HCT116 (cell line): ENCODE results near the gene FRAS1. TPM values are rescaled to one million over a fixed set of nuclear protein-coding genes. Genes with fewer than 3 reads are reported as not detected.
"Not testable (repeated sequence)": the region's sequence is repeated elsewhere in the genome, so short reads cannot be mapped to it uniquely, and the experiment has no call there.

Experiments
- ATAC-seq: fragments of 200-7000 bp; cut with Tn5 transposase; 2 replicates; pipeline ENCODE4 v1.9.1; 2020; ENCODE audit warnings: mild to moderate bottlenecking, moderate library complexity
- BruUV-seq: library from RNA; stranded (reverse); fragments of 400-500 nt; replicated peaks from 2 replicates; lab custom pipeline; 2021; lab: Mats Ljungman, UMichigan
- CTCF ChIA-PET: fragments of 300-600 bp; sonication (Branson Sonifier 250); formaldehyde crosslinking; loops from one replicate; lab custom pipeline; 2021; ENCODE audit warnings: antibody characterized with exemption; lab: Charles Lee
- POLR2A ChIA-PET: fragments of 300-600, 350-600 bp; sonication (Branson Sonifier 250); formaldehyde crosslinking; loops from one replicate; lab custom pipeline; 2021; ENCODE audit warnings: antibody characterized with exemption; lab: Charles Lee
- RAD21 ChIA-PET, 2 experiments: fragments of 300-600 bp; sonication (Branson Sonifier 250); formaldehyde crosslinking; loops; one replicate each; lab custom pipeline; 2023; ENCODE audit warnings: low total read pairs in 2 of 2; ENCODE audit not compliant: uncharacterized antibody in 2 of 2, unreplicated experiment in 2 of 2, low non-redundant PET in 1 of 2; lab: Charles Lee
- DNase-seq: peaks from one replicate; pipeline ENCODE4 v3.0.0-alpha.2; 2010; ENCODE audit warnings: low read depth, low spot score
- H2AFZ ChIP-seq: fragments of 200-600 bp; shearing (Covaris generic), sonication (generic); 2 replicates; pipeline ENCODE4 v1.6.1; 2017; ENCODE audit warnings: low read depth, mixed run types, mixed read lengths, antibody characterized with exemption, low read length; ENCODE audit not compliant: poor library complexity, severe bottlenecking
- H3K27ac ChIP-seq: 2 replicates; pipeline ENCODE4 v1.5.1; 2012; ENCODE audit warnings: low read depth, low read length
- H3K27me3 ChIP-seq: fragments of 200-600 bp; sonication (generic); 2 replicates; pipeline ENCODE4 v1.6.1; 2016; ENCODE audit warnings: mixed run types, low read length, mixed read lengths; ENCODE audit not compliant: insufficient read depth
- H3K36me3 ChIP-seq, 2 experiments: fragments of 200-500 bp in 1 of 2; fragments of 200-600 bp in 1 of 2; sonication (Bioruptor generic) in 1 of 2; sonication (generic) in 1 of 2; 2 replicates each; pipeline versions ENCODE4 v1.5.1 to v1.6.1; 2014 to 2016; ENCODE audit warnings: low read length in 2 of 2, inconsistent platforms in 1 of 2, mixed read lengths in 1 of 2, mixed run types in 1 of 2; ENCODE audit not compliant: insufficient read depth in 2 of 2, control insufficient read depth in 1 of 2
- H3K4me1 ChIP-seq, 2 experiments: fragments of 200-600 bp in 1 of 2; sonication (generic) in 1 of 2; 2 replicates each; pipeline versions ENCODE4 v1.5.1 to v1.6.1; 2012 to 2017; ENCODE audit warnings: low read length in 2 of 2, inconsistent platforms in 1 of 2, mild to moderate bottlenecking in 1 of 2, mixed read lengths in 1 of 2, mixed run types in 1 of 2, moderate library complexity in 1 of 2; ENCODE audit not compliant: insufficient read depth in 2 of 2, control insufficient read depth in 1 of 2
- H3K4me2 ChIP-seq: fragments of 200-600 bp; sonication (generic); 2 replicates; pipeline ENCODE4 v1.6.1; 2017; ENCODE audit warnings: mixed run types, low read length, mixed read lengths
- H3K4me3 ChIP-seq, 2 experiments: fragments of 200-600 bp in 1 of 2; sonication (generic) in 1 of 2; replicated peaks in 1 of 2; 2 replicates each; pipeline ENCODE4 v1.5.1; 2011 to 2016; ENCODE audit warnings: low read length in 2 of 2, control low read depth in 1 of 2, low read depth in 1 of 2, mild to moderate bottlenecking in 1 of 2, mixed read lengths in 1 of 2, mixed run types in 1 of 2
- H3K79me2 ChIP-seq: fragments of 200-600 bp; sonication (generic); 2 replicates; pipeline ENCODE4 v1.6.1; 2017; ENCODE audit warnings: mild to moderate bottlenecking, mixed run types, low read length, moderate library complexity, mixed read lengths; ENCODE audit not compliant: insufficient read depth
- H3K9ac ChIP-seq: fragments of 200-600 bp; sonication (generic); 2 replicates; pipeline ENCODE4 v1.6.1; 2016; ENCODE audit warnings: low read length, mixed read lengths
- H3K9me2 ChIP-seq: fragments of 200-600 bp; sonication (generic), shearing (Covaris generic); 2 replicates; pipeline ENCODE4 v1.6.1; 2017; ENCODE audit warnings: mixed run types, mild to moderate bottlenecking, moderate library complexity; ENCODE audit not compliant: insufficient read depth
- H3K9me3 ChIP-seq, 2 experiments: fragments of 200-500 bp in 1 of 2; fragments of 200-600 bp in 1 of 2; sonication (Bioruptor generic) in 1 of 2; sonication (generic) in 1 of 2; 2 replicates each; pipeline ENCODE4 v1.6.1; 2014 to 2017; ENCODE audit warnings: low read length in 2 of 2, mixed read lengths in 2 of 2, inconsistent platforms in 1 of 2, low read depth in 1 of 2, mild to moderate bottlenecking in 1 of 2, mixed run types in 1 of 2, moderate library complexity in 1 of 2; ENCODE audit not compliant: control insufficient read depth in 1 of 2, insufficient read depth in 1 of 2
- H4K20me1 ChIP-seq: fragments of 200-600 bp; sonication (generic), shearing (Covaris generic); 2 replicates; pipeline ENCODE4 v1.6.1; 2017; ENCODE audit warnings: mixed run types, mild to moderate bottlenecking, moderate library complexity; ENCODE audit not compliant: insufficient read depth
- CTCF ChIP-seq, 3 experiments: fragments of 200-600 bp in 1 of 3; sonication (generic) in 1 of 3; IDR thresholded peaks in 2 of 3; conservative IDR thresholded peaks in 1 of 3; 2 replicates each; pipeline ENCODE4 v1.5.1; 2012 to 2017; ENCODE audit warnings: low read depth in 2 of 3, low read length in 2 of 3, antibody characterized with exemption in 1 of 3, borderline replicate concordance in 1 of 3, control low read depth in 1 of 3, mild to moderate bottlenecking in 1 of 3, mixed read lengths in 1 of 3, mixed run types in 1 of 3, moderate library complexity in 1 of 3; ENCODE audit not compliant: insufficient read depth in 1 of 3
- EGR1 ChIP-seq: IDR thresholded peaks from 2 replicates; pipeline ENCODE4 v1.6.1; 2012; ENCODE audit warnings: low read depth
- EZH2 ChIP-seq: fragments of 200-600 bp; sonication (generic); IDR thresholded peaks from 2 replicates; pipeline ENCODE4 v1.6.1; 2017; ENCODE audit warnings: antibody characterized with exemption, mixed run types
- MAX ChIP-seq: IDR thresholded peaks from 2 replicates; pipeline ENCODE4 v1.6.1; 2012
- POLR2A ChIP-seq: IDR thresholded peaks from 2 replicates; pipeline ENCODE4 v1.7.0; 2011; ENCODE audit warnings: borderline replicate concordance; ENCODE audit not compliant: insufficient read depth, insufficient read length; ENCODE audit errors: extremely low read depth
- RAD21 ChIP-seq: IDR thresholded peaks from 2 replicates; pipeline ENCODE4 v1.6.1; 2012; ENCODE audit warnings: low read depth, mild to moderate bottlenecking
- REST ChIP-seq: IDR thresholded peaks from 2 replicates; pipeline ENCODE4 v1.6.1; 2012; ENCODE audit warnings: low read depth
- SIN3A ChIP-seq: IDR thresholded peaks from 2 replicates; pipeline ENCODE4 v1.6.1; 2012; ENCODE audit warnings: low read depth
- SP1 ChIP-seq: IDR thresholded peaks from 2 replicates; pipeline ENCODE4 v1.6.1; 2012; ENCODE audit warnings: low read depth
- TCF7L2 ChIP-seq: IDR thresholded peaks from 2 replicates; pipeline ENCODE4 v1.7.0; 2011; ENCODE audit warnings: borderline replicate concordance, inconsistent platforms; ENCODE audit not compliant: insufficient read depth, insufficient read length; ENCODE audit errors: extremely low read depth
- ZBTB33 ChIP-seq: IDR thresholded peaks from 2 replicates; pipeline ENCODE4 v1.6.1; 2011; ENCODE audit warnings: mild to moderate bottlenecking, low read length, moderate library complexity; ENCODE audit not compliant: insufficient replicate concordance; ENCODE audit errors: extremely low read depth
- ZFX ChIP-seq: fragments of 450-650 bp; IDR thresholded peaks from 2 replicates; pipeline ENCODE4 v1.6.1; 2017
- intact Hi-C: fragments of 100-400 bp; cut with micrococcal nuclease; formaldehyde crosslinking; loops from 2 replicates; pipeline ENCODE4 v1.10.0; 2022
- total RNA-seq: library from RNA; stranded (reverse); gene quantifications from one replicate; pipeline ENCODE4 v1.2.1, GENCODE V29; 2021; ENCODE audit not compliant: unreplicated experiment

Gene FRAS1
- total RNA-seq, 1 experiment from 2014 or later, result 33.5 TPM

- POLR2A ChIA-PET, result no interaction called here
- DNase-seq (no peak), ATAC-seq (no peak)
- no peak for TF ChIP-seq SIN3A
- TF ChIP-seq TCF7L2, result no peak
- no peak for TF ChIP-seq POLR2A
- no peak for TF ChIP-seq EGR1
- no peak for TF ChIP-seq REST
- no peak for TF ChIP-seq ZFX
- TF ChIP-seq CTCF (IDR thresholded peaks at IDR 0.05 in 2 of 3, conservative IDR thresholded peaks at IDR 0.05 in 1 of 3; ENCODE audit: borderline replicate concordance in 1 of 3, insufficient read depth in 1 of 3, low read depth in 2 of 3, low read length in 2 of 3), result no peak
- TF ChIP-seq SP1, result no peak
- no peak for TF ChIP-seq RAD21
- no peak for TF ChIP-seq EZH2
- no peak for TF ChIP-seq MAX
- TF ChIP-seq ZBTB33, result no peak
- H3K4me1 ChIP-seq, result no peaks in the 10 kb centered on the region
- no peaks in the 10 kb centered on the region for H4K20me1 ChIP-seq
- H3K9me2 ChIP-seq, result no peaks in the 10 kb centered on the region
- 0 out of 4 replicates have a peak, but pooled peaks cover 0 to 4% of the 10 kb centered on the region in 2 experiments for H3K36me3 ChIP-seq
- H3K4me3 ChIP-seq, result no peak overlapping the region
- no peaks in the 10 kb centered on the region for H3K79me2 ChIP-seq
- no TSS peak for BruUV-seq
- CTCF ChIA-PET, result interaction anchor here (0.7 kb wide), 1 partner anchor 21 kb away, joined by 4 read pairs; no protein-coding TSS in a partner anchor
- no peak overlapping the region for H2AFZ ChIP-seq
- intact Hi-C loops, result no loop called here
- RAD21 ChIA-PET, result interaction anchor here in 1 of 2 experiments (0.7 kb wide), 1 partner anchor 144 kb away, joined by 6 read pairs; no protein-coding TSS in a partner anchor
- H3K27me3 ChIP-seq, result no peaks in the 10 kb centered on the region
- H3K9me3 ChIP-seq, result no peaks in the 10 kb centered on the region
- H3K4me2 ChIP-seq, result no peak overlapping the region
- no peak overlapping the region for H3K9ac ChIP-seq
- no peak overlapping the region for H3K27ac ChIP-seq
Observed at GRCh38 chr4:78091534-78091933, 34.4 kb downstream of the FRAS1 start.

GRCh38 chr4:78092350-78092749 is 35.2 kb downstream of the FRAS1 start:
- H3K9me3 ChIP-seq, H3K4me3 ChIP-seq, intact Hi-C loops, H3K36me3 ChIP-seq, POLR2A ChIA-PET, H3K9me2 ChIP-seq, H3K27me3 ChIP-seq, H3K4me2 ChIP-seq, RAD21 ChIA-PET, H2AFZ ChIP-seq, BruUV-seq, H3K27ac ChIP-seq, H3K4me1 ChIP-seq, H4K20me1 ChIP-seq, H3K79me2 ChIP-seq, DNase-seq, ATAC-seq, H3K9ac ChIP-seq: not testable (repeated sequence)
- CTCF ChIA-PET, result interaction anchor here (0.7 kb wide), 1 partner anchor 20 kb away, joined by 4 read pairs; no protein-coding TSS in a partner anchor
